Heart right ventricle (tissue), 16 donors: ENCODE results near the gene NOB1. TPM values are rescaled to one million over a fixed set of nuclear protein-coding genes. Genes with fewer than 3 reads are reported as not detected.

Source experiments
- ATAC-seq, 8 donors: fragments of 200-7000 bp; cut with Tn5 transposase; one replicate each; pipeline ENCODE4 v1.9.1; 2020; ENCODE audit warnings: mild to moderate bottlenecking in 8 of 8, moderate library complexity in 8 of 8, moderate number of reproducible peaks in 1 of 8
- DNase-seq, 2 donors: peaks; one replicate each; pipeline ENCODE4 v3.0.0-alpha.2; 2020
- H3K27ac ChIP-seq, 10 donors: fragments of 200-600 bp; sonication (generic) in 2 of 10; one replicate each; pipeline versions ENCODE4 v1.5.0 to v1.8.0; 2020 to 2022; ENCODE audit warnings: mild to moderate bottlenecking in 3 of 10
- H3K27me3 ChIP-seq, 7 donors: fragments of 200-600 bp; one replicate each; pipeline ENCODE4 v1.8.0; 2021 to 2022; ENCODE audit warnings: mild to moderate bottlenecking in 2 of 7
- H3K36me3 ChIP-seq, 9 donors: fragments of 200-600 bp; sonication (generic) in 1 of 9; one replicate each; pipeline versions ENCODE4 v1.5.0 to v1.8.0; 2020 to 2022; ENCODE audit warnings: mild to moderate bottlenecking in 2 of 9
- H3K4me1 ChIP-seq, 9 donors: fragments of 200-600 bp; sonication (generic) in 1 of 9; one replicate each; pipeline versions ENCODE4 v1.5.0 to v1.8.0; 2020 to 2022; ENCODE audit warnings: mild to moderate bottlenecking in 4 of 9
- H3K4me3 ChIP-seq, 10 donors: fragments of 200-600 bp; sonication (generic) in 2 of 10; one replicate each; pipeline versions ENCODE4 v1.5.0 to v1.8.0; 2020 to 2022; ENCODE audit warnings: mild to moderate bottlenecking in 7 of 10, moderate library complexity in 2 of 10
- H3K9me3 ChIP-seq, 11 donors: fragments of 200-600 bp in 10 of 11; sonication (generic) in 2 of 11; one replicate each; pipeline versions ENCODE4 v1.5.0 to v1.8.0; 2013 to 2022; ENCODE audit warnings: mild to moderate bottlenecking in 2 of 11, control low read depth in 1 of 11, moderate library complexity in 1 of 11
- WGBS, 2 donors: extraction: QIAGEN DNeasy Blood & Tissue Kit; methylation state at CpG; one replicate each; pipeline ENCODE4 v1.1.7; 2013; ENCODE audit warnings: inconsistent platforms in 1 of 2; 5-methylcytosine and 5-hydroxymethylcytosine counted together
- intact Hi-C, 10 donors: fragments of 100-400 bp; cut with DNase I; formaldehyde crosslinking; loops; one replicate each; pipeline versions ENCODE4 v1.11.1 to v1.14.2; 2022
- polyA plus RNA-seq, 2 donors: library from polyadenylated mRNA; stranded (reverse); fragments of 200-250 nt; gene quantifications; one replicate each; pipeline ENCODE4 v1.2.3, GENCODE V29; 2013
- total RNA-seq, 10 donors: library from RNA; stranded (reverse); fragmentation: NEBNext Ultra II Directional in 3 of 10; extraction: Animal tissue kit (Norgen Biotek cat#: 25700) in 3 of 10; gene quantifications; one replicate each; pipeline versions ENCODE4 v1.2.1 to v1.2.4, GENCODE V29; 2021 to 2023
- TF ChIP-seq, protein P1 (sequence below), 9 donors: fragments of 200-600 bp; sonication (generic) in 2 of 9; IDR thresholded peaks; one replicate each; pipeline versions ENCODE4 v1.5.0 to v1.8.0; 2021 to 2022; ENCODE audit warnings: antibody characterized with exemption in 9 of 9, mild to moderate bottlenecking in 5 of 9, moderate library complexity in 1 of 9
- donor health status: Arrhythmogenic right ventricular cardiomyopathy.
- donor health status: ischemic (EF 13 %, LVEDD 7.1; RV severe dilation, severe dysfunction).
- donor health status: healthy with polysubstance abuse.
- donor health status: DM: no; HTN: yes; CAD: no.
- donor health status: DM: no; HTN: no; CAD: no.
- donor health status: ischemic (EF 25% LVEDD 6.9; RV normal size, moderate dysfunction).
- donor health status: ischemic (EF 25% LVEDD 5.7; RV mildly dilated, moderate dysfunction).
- donor health status: healthy.
- donor health status: DM: yes; HTN: yes; CAD: no.
- donor health status: Ischemic cardiomyopathy.
- donor health status: ischemic (EF 35%, LVEDD 5.7; RV mildly dilated, moderate dysfunction).
- donor health status: nonischemic (EF 11% LVEDD 7.7; RV severe dilation, severe dysfunction).
- donor health status: DM: yes; HTN: yes; CAD: no.
- donor health status: PGD.
- donor health status: ischemic (EF 29% LVEDD 5.4; RV normal size, mild dysfunction).
- donor health status: nonischemic (EF 23%, LVEDD 6.1; RV moderate dilation, normal function).

NOB1 gene
- total and polyA plus RNA-seq, 12 donors: 5.4 to 23.4 (median 15.6) TPM

DNA sequence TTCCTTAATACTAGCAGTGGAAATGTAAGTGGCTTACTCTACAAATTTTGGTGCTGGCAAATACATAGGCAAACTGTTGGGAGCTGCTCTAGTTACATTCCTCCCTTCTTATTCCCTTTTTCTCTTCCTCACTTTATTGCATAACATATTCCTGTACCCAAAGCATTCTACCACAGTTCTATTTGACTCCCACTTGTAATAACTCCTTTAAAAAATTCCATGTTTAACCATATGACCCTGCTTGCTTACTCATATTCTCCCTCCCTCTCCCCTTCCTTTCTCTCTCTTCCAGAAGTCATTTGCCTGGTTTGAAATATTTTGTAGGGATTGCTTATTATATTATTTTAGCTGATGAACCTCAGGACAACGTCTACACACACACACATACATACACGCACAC lies 51.1 kb downstream of the NOB1 start:
- H3K27ac ChIP-seq: no peak overlapping the region
- H3K36me3 ChIP-seq: peaks cover 0 to 90% (median 0%) of the 10 kb centered on the region in 9 donors
- no peaks in the 10 kb centered on the region for H3K27me3 ChIP-seq
- DNase-seq (no peak), ATAC-seq (no peak)
- no peak overlapping the region for H3K4me3 ChIP-seq
- H3K9me3 ChIP-seq: no peaks in the 10 kb centered on the region
- H3K4me1 ChIP-seq: peaks cover 0 to 5% (median 0%) of the 10 kb centered on the region in 9 donors
- WGBS, 2 donors: 86% methylated on average over 2 of the region's 2 CpGs
- intact Hi-C loops: loop anchor here in 1 of 10 donors (10.0 kb wide), 1 partner anchor 309 kb away; no protein-coding TSS in a partner anchor
- TF ChIP-seq, protein P1, sequence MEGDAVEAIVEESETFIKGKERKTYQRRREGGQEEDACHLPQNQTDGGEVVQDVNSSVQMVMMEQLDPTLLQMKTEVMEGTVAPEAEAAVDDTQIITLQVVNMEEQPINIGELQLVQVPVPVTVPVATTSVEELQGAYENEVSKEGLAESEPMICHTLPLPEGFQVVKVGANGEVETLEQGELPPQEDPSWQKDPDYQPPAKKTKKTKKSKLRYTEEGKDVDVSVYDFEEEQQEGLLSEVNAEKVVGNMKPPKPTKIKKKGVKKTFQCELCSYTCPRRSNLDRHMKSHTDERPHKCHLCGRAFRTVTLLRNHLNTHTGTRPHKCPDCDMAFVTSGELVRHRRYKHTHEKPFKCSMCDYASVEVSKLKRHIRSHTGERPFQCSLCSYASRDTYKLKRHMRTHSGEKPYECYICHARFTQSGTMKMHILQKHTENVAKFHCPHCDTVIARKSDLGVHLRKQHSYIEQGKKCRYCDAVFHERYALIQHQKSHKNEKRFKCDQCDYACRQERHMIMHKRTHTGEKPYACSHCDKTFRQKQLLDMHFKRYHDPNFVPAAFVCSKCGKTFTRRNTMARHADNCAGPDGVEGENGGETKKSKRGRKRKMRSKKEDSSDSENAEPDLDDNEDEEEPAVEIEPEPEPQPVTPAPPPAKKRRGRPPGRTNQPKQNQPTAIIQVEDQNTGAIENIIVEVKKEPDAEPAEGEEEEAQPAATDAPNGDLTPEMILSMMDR (IDR thresholded peaks at IDR 0.05): no peak

DNA sequence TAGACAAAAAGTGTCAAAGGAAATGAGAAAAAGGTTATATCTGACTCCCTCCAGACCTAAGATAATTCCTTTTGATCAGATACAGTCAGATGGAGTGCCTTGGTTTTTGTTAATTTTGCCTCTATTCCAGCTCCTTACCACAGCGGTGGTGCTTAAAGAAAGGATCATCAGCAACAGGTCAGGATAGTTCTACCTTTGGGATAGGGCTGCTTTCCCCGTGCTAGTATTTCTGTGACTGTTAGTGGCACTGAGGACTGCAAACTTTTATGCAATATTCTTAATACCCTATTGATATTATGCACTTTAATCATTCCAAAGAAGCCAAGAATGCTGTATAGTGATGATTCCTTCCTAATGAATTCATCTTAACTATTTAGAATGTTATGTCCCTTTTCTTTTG lies 52.9 kb downstream of the NOB1 start:
- DNase-seq: no peak
- intact Hi-C loops: loop anchor here in 1 of 10 donors (10.0 kb wide), 1 partner anchor 307 kb away; no protein-coding TSS in a partner anchor
- Histone ChIP-seq H3K9me3 (no peaks in the 10 kb centered on the region), H3K4me1 (peaks cover 0 to 5% (median 0%) of the 10 kb centered on the region in 9 donors), H3K4me3 (no peak overlapping the region), H3K27me3 (no peaks in the 10 kb centered on the region), H3K36me3 (peaks cover 0 to 90% (median 5%) of the 10 kb centered on the region in 9 donors), H3K27ac (no peak overlapping the region)
- ATAC-seq: no peak
- WGBS, 2 donors: 94 to 96% methylated on average over 2 of the region's 2 CpGs
- TF ChIP-seq, protein P1 (IDR thresholded peaks at IDR 0.05): no peak

DNA sequence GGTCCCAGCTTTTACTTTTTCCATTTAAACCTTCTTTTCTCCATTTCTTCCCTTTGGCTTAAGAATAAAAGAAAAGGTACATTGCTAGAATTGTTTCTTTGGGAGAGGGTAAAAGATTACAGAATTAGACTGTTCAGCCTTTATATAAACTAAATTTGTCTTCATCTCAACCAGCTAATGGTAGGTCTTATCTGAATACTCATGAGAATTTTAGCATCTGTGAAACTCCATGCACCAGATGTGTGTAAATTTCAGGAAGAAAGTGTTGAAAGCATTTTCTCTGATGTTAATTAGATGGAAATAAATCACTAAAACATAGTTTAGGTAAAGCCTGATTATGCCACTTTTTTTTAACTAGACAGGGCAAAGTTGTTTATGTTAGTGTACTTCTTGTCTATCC lies 53.3 kb downstream of the NOB1 start:
- Histone ChIP-seq H3K36me3 (peaks cover 0 to 94% (median 5%) of the 10 kb centered on the region in 9 donors), H3K27me3 (no peaks in the 10 kb centered on the region), H3K27ac (no peak overlapping the region), H3K9me3 (no peaks in the 10 kb centered on the region), H3K4me1 (peaks cover 0 to 5% (median 0%) of the 10 kb centered on the region in 9 donors), H3K4me3 (no peak overlapping the region)
- DNase-seq (no peak), ATAC-seq (no peak)
- TF ChIP-seq, protein P1 (IDR thresholded peaks at IDR 0.05): no peak
- intact Hi-C loops: loop anchor here in 1 of 10 donors (10.0 kb wide), 1 partner anchor 307 kb away; no protein-coding TSS in a partner anchor

DNA sequence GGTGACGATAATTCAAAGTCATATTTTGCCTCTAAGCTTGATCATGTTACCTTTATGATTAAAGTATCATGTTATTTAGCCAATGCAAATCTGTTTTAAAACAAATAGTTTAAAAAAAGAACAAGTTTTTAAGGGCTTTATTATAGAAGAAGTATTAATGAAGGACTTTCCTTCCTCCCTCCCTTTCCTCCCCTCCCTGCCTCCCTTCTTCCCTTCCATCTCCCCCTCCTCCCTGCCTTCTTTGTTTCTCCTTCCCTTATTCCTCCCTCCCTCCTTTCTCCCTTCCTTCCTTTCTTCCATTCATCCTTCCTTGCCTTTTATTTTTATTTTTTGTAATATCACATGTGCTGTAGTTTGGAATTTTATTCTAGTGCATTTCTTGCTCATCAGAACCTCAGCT lies 54.8 kb downstream of the NOB1 start:
- Histone ChIP-seq H3K27ac (no peak overlapping the region), H3K4me3 (no peak overlapping the region), H3K27me3 (no peaks in the 10 kb centered on the region), H3K4me1 (no peaks in the 10 kb centered on the region), H3K36me3 (peaks cover 0 to 96% (median 15%) of the 10 kb centered on the region in 9 donors), H3K9me3 (no peaks in the 10 kb centered on the region)
- 77 to 95% methylated on average over 1 of the region's 1 CpG for WGBS, 2 donors
- TF ChIP-seq, protein P1 (IDR thresholded peaks at IDR 0.05): no peak
- ATAC-seq: no peak
- DNase-seq: no peak
- intact Hi-C loops: loop anchor here in 1 of 10 donors (10.0 kb wide), 1 partner anchor 305 kb away; no protein-coding TSS in a partner anchor
